ENCODE measurements around the gene CDC14B. TPM values are rescaled to one million over a fixed set of nuclear protein-coding genes. Genes with fewer than 3 reads are reported as not detected.
"Not testable (repeated sequence)": the region's sequence is repeated elsewhere in the genome, so short reads cannot be mapped to it uniquely, and the experiment has no call there.

Gene CDC14B
- total RNA-seq, 2 experiments from 2014 or later = 0.23 to 0.37 TPM

- no peaks in the 10 kb centered on the region for H3K9me3 Mint-ChIP-seq (ENCODE audit: insufficient read depth)
- H3K36me3 Mint-ChIP-seq (ENCODE audit: low read depth) = no peaks in the 10 kb centered on the region
- DNase-seq = no peak
- POLR2A ChIA-PET = interaction anchor here (0.5 kb wide), 1 partner anchor 182 kb away, joined by 3 read pairs; no protein-coding TSS in a partner anchor
- peaks cover 2% of the 10 kb centered on the region for H3K4me1 Mint-ChIP-seq (ENCODE audit: low read depth)
- no peak overlapping the region for H3K27ac Mint-ChIP-seq
- ATAC-seq = no peak
- CTCF ChIA-PET = interaction anchor here (1.6 kb wide), 1 partner anchor 17 kb away, joined by 4 read pairs; no protein-coding TSS in a partner anchor
- H3K4me3 Mint-ChIP-seq = no peak overlapping the region
- H3K27me3 Mint-ChIP-seq (ENCODE audit: low read depth) = peaks cover 5% of the 10 kb centered on the region
Measured at GRCh38 chr9:96514800-96515158, 104.9 kb downstream of the CDC14B start.

GRCh38 chr9:96514108-96514799 is 105.4 kb downstream of the CDC14B start:
- DNase-seq (no peak), ATAC-seq (no peak)
- H3K4me3 Mint-ChIP-seq = no peak overlapping the region
- ChIA-PET CTCF (interaction anchor here (1.2 to 1.6 kb wide), 2 partner anchors 16 to 186 kb away, joined by 4 read pairs; no protein-coding TSS in a partner anchor), POLR2A (interaction anchor here (0.5 kb wide), 1 partner anchor 182 kb away, joined by 3 read pairs; no protein-coding TSS in a partner anchor)
- H3K36me3 Mint-ChIP-seq (ENCODE audit: low read depth) = no peaks in the 10 kb centered on the region
- peaks cover 5% of the 10 kb centered on the region for H3K27me3 Mint-ChIP-seq (ENCODE audit: low read depth)
- H3K4me1 Mint-ChIP-seq (ENCODE audit: low read depth) = peaks cover 2% of the 10 kb centered on the region
- H3K27ac Mint-ChIP-seq = no peak overlapping the region
- no peaks in the 10 kb centered on the region for H3K9me3 Mint-ChIP-seq (ENCODE audit: insufficient read depth)

GRCh38 chr9:96513622-96514021 is 106.0 kb downstream of the CDC14B start:
- DNase-seq (no peak), ATAC-seq (no peak)
- Mint-ChIP-seq H3K4me1 (ENCODE audit: low read depth) (peaks cover 2% of the 10 kb centered on the region), H3K4me3 (no peak overlapping the region), H3K27me3 (ENCODE audit: low read depth) (peaks cover 5% of the 10 kb centered on the region), H3K9me3 (ENCODE audit: insufficient read depth) (no peaks in the 10 kb centered on the region), H3K36me3 (ENCODE audit: low read depth) (no peaks in the 10 kb centered on the region), H3K27ac (no peak overlapping the region)
- ChIA-PET POLR2A (no interaction called here), CTCF (interaction anchor here (1.2 kb wide), 1 partner anchor 186 kb away, joined by 4 read pairs; no protein-coding TSS in a partner anchor)

GRCh38 chr9:96512240-96512639 is 107.4 kb downstream of the CDC14B start:
- H3K4me3 Mint-ChIP-seq = no peak overlapping the region
- no peak overlapping the region for H3K27ac Mint-ChIP-seq
- no peaks in the 10 kb centered on the region for H3K9me3 Mint-ChIP-seq (ENCODE audit: insufficient read depth)
- H3K36me3 Mint-ChIP-seq (ENCODE audit: low read depth) = no peaks in the 10 kb centered on the region
- H3K4me1 Mint-ChIP-seq (ENCODE audit: low read depth) = peaks cover 2% of the 10 kb centered on the region
- ChIA-PET CTCF (no interaction called here), POLR2A (no interaction called here)
- no peak for DNase-seq
- peaks cover 5% of the 10 kb centered on the region for H3K27me3 Mint-ChIP-seq (ENCODE audit: low read depth)
- no peak for ATAC-seq

- DNase-seq (no peak), ATAC-seq (no peak)
- Mint-ChIP-seq H3K4me3 (no peak overlapping the region), H3K27me3 (ENCODE audit: low read depth) (peaks cover 5% of the 10 kb centered on the region), H3K36me3 (ENCODE audit: low read depth) (no peaks in the 10 kb centered on the region), H3K4me1 (ENCODE audit: low read depth) (peaks cover 2% of the 10 kb centered on the region), H3K27ac (no peak overlapping the region), H3K9me3 (ENCODE audit: insufficient read depth) (no peaks in the 10 kb centered on the region)
- CTCF ChIA-PET = interaction anchor here (1.7 kb wide), 1 partner anchor 12 kb away, joined by 4 read pairs; no protein-coding TSS in a partner anchor
- POLR2A ChIA-PET = interaction anchor here (0.6 kb wide), 1 partner anchor 1019 kb away, joined by 5 read pairs; no protein-coding TSS in a partner anchor
Measured at GRCh38 chr9:96510258-96510657, 109.4 kb downstream of the CDC14B start.

- CTCF ChIA-PET = interaction anchor here (1.7 kb wide), 1 partner anchor 13 kb away, joined by 4 read pairs; no protein-coding TSS in a partner anchor
- H3K27ac Mint-ChIP-seq = no peak overlapping the region
Measured at GRCh38 chr9:96509848-96510247, 109.8 kb downstream of the CDC14B start.

GRCh38 chr9:96509026-96509425 is 110.6 kb downstream of the CDC14B start:
- peaks cover under 1% of the 10 kb centered on the region for H3K27me3 Mint-ChIP-seq (ENCODE audit: low read depth)
- H3K36me3 Mint-ChIP-seq (ENCODE audit: low read depth) = no peaks in the 10 kb centered on the region
- CTCF ChIA-PET = interaction anchor here (1.7 kb wide), 1 partner anchor 14 kb away, joined by 4 read pairs; no protein-coding TSS in a partner anchor
- H3K9me3 Mint-ChIP-seq (ENCODE audit: insufficient read depth) = no peaks in the 10 kb centered on the region
- no peak for ATAC-seq
- DNase-seq = no peak
- no peak overlapping the region for H3K27ac Mint-ChIP-seq
- no peak overlapping the region for H3K4me3 Mint-ChIP-seq
- peaks cover 2% of the 10 kb centered on the region for H3K4me1 Mint-ChIP-seq (ENCODE audit: low read depth)
- POLR2A ChIA-PET = no interaction called here

More at GRCh38 chr9:96509848-96510247, 109.8 kb downstream of the CDC14B start:
- no peaks in the 10 kb centered on the region for H3K9me3 Mint-ChIP-seq (ENCODE audit: insufficient read depth)
- peaks cover 2% of the 10 kb centered on the region for H3K4me1 Mint-ChIP-seq (ENCODE audit: low read depth)
- DNase-seq = no peak
- H3K4me3 Mint-ChIP-seq = no peak overlapping the region
- POLR2A ChIA-PET = interaction anchor here (0.6 kb wide), 1 partner anchor 1019 kb away, joined by 5 read pairs; no protein-coding TSS in a partner anchor
- no peak for ATAC-seq
- no peaks in the 10 kb centered on the region for H3K36me3 Mint-ChIP-seq (ENCODE audit: low read depth)
- peaks cover 4% of the 10 kb centered on the region for H3K27me3 Mint-ChIP-seq (ENCODE audit: low read depth)

- CTCF ChIA-PET = interaction anchor here (1.7 kb wide), 1 partner anchor 14 kb away, joined by 4 read pairs; no protein-coding TSS in a partner anchor
- no peaks in the 10 kb centered on the region for H3K27me3 Mint-ChIP-seq (ENCODE audit: low read depth)
- H3K36me3 Mint-ChIP-seq (ENCODE audit: low read depth) = no peaks in the 10 kb centered on the region
- POLR2A ChIA-PET = no interaction called here
- H3K4me3 Mint-ChIP-seq = no peak overlapping the region
- no peaks in the 10 kb centered on the region for H3K9me3 Mint-ChIP-seq (ENCODE audit: insufficient read depth)
- H3K27ac Mint-ChIP-seq = no peak overlapping the region
- H3K4me1 Mint-ChIP-seq (ENCODE audit: low read depth) = peaks cover 2% of the 10 kb centered on the region
- ATAC-seq = no peak
- DNase-seq = no peak
Measured at GRCh38 chr9:96508227-96508940, 111.3 kb downstream of the CDC14B start.

- CTCF ChIA-PET = no interaction called here
- no peak overlapping the region for H3K4me3 Mint-ChIP-seq
- H3K27me3 Mint-ChIP-seq (ENCODE audit: low read depth) = no peaks in the 10 kb centered on the region
- H3K27ac Mint-ChIP-seq = no peak overlapping the region
- H3K36me3 Mint-ChIP-seq (ENCODE audit: low read depth) = no peaks in the 10 kb centered on the region
- H3K4me1 Mint-ChIP-seq (ENCODE audit: low read depth) = peaks cover 2% of the 10 kb centered on the region
- ATAC-seq (no peak), DNase-seq (no peak)
- POLR2A ChIA-PET = no interaction called here
- no peaks in the 10 kb centered on the region for H3K9me3 Mint-ChIP-seq (ENCODE audit: insufficient read depth)
Measured at GRCh38 chr9:96505316-96505991, 114.2 kb downstream of the CDC14B start.

- Mint-ChIP-seq H3K4me1 (ENCODE audit: low read depth) (no peaks in the 10 kb centered on the region), H3K4me3 (no peak overlapping the region)
- CTCF ChIA-PET = no interaction called here
Measured at GRCh38 chr9:96503918-96504317, 115.7 kb downstream of the CDC14B start.

GRCh38 chr9:96503374-96503748 is 116.3 kb downstream of the CDC14B start:
- H3K4me1 Mint-ChIP-seq (ENCODE audit: low read depth); H3K4me3 Mint-ChIP-seq; H3K9me3 Mint-ChIP-seq (ENCODE audit: insufficient read depth); POLR2A ChIA-PET; ATAC-seq; DNase-seq; H3K27ac Mint-ChIP-seq; H3K36me3 Mint-ChIP-seq (ENCODE audit: low read depth); H3K27me3 Mint-ChIP-seq (ENCODE audit: low read depth); CTCF ChIA-PET: not testable (repeated sequence)

More at GRCh38 chr9:96503918-96504317, 115.7 kb downstream of the CDC14B start:
- Mint-ChIP-seq H3K9me3 (ENCODE audit: insufficient read depth) (no peaks in the 10 kb centered on the region), H3K36me3 (ENCODE audit: low read depth) (no peaks in the 10 kb centered on the region), H3K27me3 (ENCODE audit: low read depth) (no peaks in the 10 kb centered on the region), H3K27ac (no peak overlapping the region)
- ATAC-seq = no peak
- no peak for DNase-seq
- POLR2A ChIA-PET = no interaction called here

Measured in activated CD8-positive, alpha-beta T cell treated with anti-CD3 and anti-CD28 coated beads, Interleukin-2, amount 10 ng/mL, durations not matched to agents 7 days and 5 days (primary cell).